ENCODE data around the gene FER. TPM values are rescaled to one million over a fixed set of nuclear protein-coding genes. Genes with fewer than 3 reads are reported as not detected.

FER gene
- polyA plus RNA-seq, 1 donor (not counting 4 experiments of a cell fraction or from before 2014, with no cell fraction given), result 17.1 TPM

- Histone ChIP-seq H3K36me3 (ENCODE audit: control insufficient read depth in 2 of 2, extremely low read depth in 1 of 2, insufficient read depth in 2 of 2, low read length in 2 of 2) (no peaks in the 10 kb centered on the region), H3K9me1 (ENCODE audit: control insufficient read depth, extremely low read depth, insufficient read depth, low read length) (no peaks in the 10 kb centered on the region), H3K27ac (ENCODE audit: control insufficient read depth, insufficient read depth, low read length) (no peak overlapping the region), H3K27me3 (ENCODE audit: control insufficient read depth, extremely low read depth, insufficient read depth, low read length) (peaks cover 4% of the 10 kb centered on the region), H3K4me3 (ENCODE audit: control insufficient read depth in 2 of 3, extremely low read depth in 1 of 3, insufficient read depth in 2 of 3, low read depth in 1 of 3, low read length in 3 of 3) (no peak overlapping the region), H3K4me2 (ENCODE audit: control insufficient read depth, extremely low read depth, insufficient read depth, low read depth, low read length) (no peak overlapping the region), H2AFZ (ENCODE audit: control insufficient read depth, low read length) (no peak overlapping the region), H4K20me1 (ENCODE audit: control insufficient read depth, extremely low read depth, insufficient read depth, low read length) (no peaks in the 10 kb centered on the region), H3K79me2 (ENCODE audit: control insufficient read depth, insufficient read depth, low read length) (no peaks in the 10 kb centered on the region), H3K9me3 (ENCODE audit: control insufficient read depth, low read depth, low read length) (peaks cover 4% of the 10 kb centered on the region), H3K4me1 (ENCODE audit: control insufficient read depth, extremely low read depth, insufficient read depth, low read length) (no peaks in the 10 kb centered on the region), H3K9ac (ENCODE audit: control insufficient read depth, extremely low read depth, insufficient read depth, low read length) (no peak overlapping the region)
- DNase-seq (ENCODE audit: low read depth, low spot score) (no peak), FAIRE-seq (no peak)
- dilution Hi-C loops (cut with MboI; ENCODE audit: extremely low pct_ligation_motif_present, low sequenced_read_pairs), result no loop called here
- no peak for TF ChIP-seq CTCF (optimal IDR thresholded peaks at IDR 0.05 in 1 of 3, IDR thresholded peaks at IDR 0.05 in 1 of 3, conservative IDR thresholded peaks at IDR 0.05 in 1 of 3; ENCODE audit: extremely low read depth in 1 of 3, insufficient read depth in 2 of 3, low read length in 3 of 3)
- no peak for TF ChIP-seq EZH2 (IDR thresholded peaks at IDR 0.05; ENCODE audit: low read length)
Observed at GRCh38 chr5:109234381-109234780, 486.7 kb downstream of the FER start.

GRCh38 chr5:109239456-109239855 lies 491.8 kb downstream of the FER start:
- Histone ChIP-seq H3K27me3 (ENCODE audit: control insufficient read depth, extremely low read depth, insufficient read depth, low read length) (peaks cover 10% of the 10 kb centered on the region), H3K9ac (ENCODE audit: control insufficient read depth, extremely low read depth, insufficient read depth, low read length) (no peak overlapping the region), H3K9me3 (ENCODE audit: control insufficient read depth, low read depth, low read length) (peaks cover 4% of the 10 kb centered on the region), H3K4me3 (ENCODE audit: control insufficient read depth in 2 of 3, extremely low read depth in 1 of 3, insufficient read depth in 2 of 3, low read depth in 1 of 3, low read length in 3 of 3) (no peak overlapping the region), H3K79me2 (ENCODE audit: control insufficient read depth, insufficient read depth, low read length) (no peaks in the 10 kb centered on the region), H3K27ac (ENCODE audit: control insufficient read depth, insufficient read depth, low read length) (no peak overlapping the region), H3K4me2 (ENCODE audit: control insufficient read depth, extremely low read depth, insufficient read depth, low read depth, low read length) (no peak overlapping the region), H3K4me1 (ENCODE audit: control insufficient read depth, extremely low read depth, insufficient read depth, low read length) (no peaks in the 10 kb centered on the region), H4K20me1 (ENCODE audit: control insufficient read depth, extremely low read depth, insufficient read depth, low read length) (no peaks in the 10 kb centered on the region), H3K9me1 (ENCODE audit: control insufficient read depth, extremely low read depth, insufficient read depth, low read length) (no peaks in the 10 kb centered on the region), H3K36me3 (ENCODE audit: control insufficient read depth in 2 of 2, extremely low read depth in 1 of 2, insufficient read depth in 2 of 2, low read length in 2 of 2) (no peaks in the 10 kb centered on the region), H2AFZ (ENCODE audit: control insufficient read depth, low read length) (no peak overlapping the region)
- TF ChIP-seq CTCF (optimal IDR thresholded peaks at IDR 0.05 in 1 of 3, IDR thresholded peaks at IDR 0.05 in 1 of 3, conservative IDR thresholded peaks at IDR 0.05 in 1 of 3; ENCODE audit: extremely low read depth in 1 of 3, insufficient read depth in 2 of 3, low read length in 3 of 3), result no peak
- dilution Hi-C loops (cut with MboI; ENCODE audit: extremely low pct_ligation_motif_present, low sequenced_read_pairs), result no loop called here
- no peak for FAIRE-seq
- DNase-seq (ENCODE audit: low read depth, low spot score), result no peak

Measured in keratinocyte (primary cell).